Measurements from ENCODE around the gene SLC22A6. TPM values are rescaled to one million over a fixed set of nuclear protein-coding genes. Genes with fewer than 3 reads are reported as not detected.

The SLC22A6 gene
- total RNA-seq, 2 donors from 2014 or later, result not detected

- Histone ChIP-seq H3K9ac (ENCODE audit: extremely low read depth, low read length, poor library complexity, severe bottlenecking) (no peak overlapping the region), H3K9me3 (ENCODE audit: control insufficient read depth, low read length) (no peaks in the 10 kb centered on the region), H3K36me3 (ENCODE audit: control insufficient read depth, insufficient read depth, low read length) (no peaks in the 10 kb centered on the region), H3K27me3 (ENCODE audit: control insufficient read depth, insufficient read depth, low read length, poor library complexity, severe bottlenecking) (peaks cover 1% of the 10 kb centered on the region), H3K4me1 (ENCODE audit: control insufficient read depth, insufficient read depth, low read length) (no peaks in the 10 kb centered on the region), H3K4me3 (ENCODE audit: low read length) (no peak overlapping the region), H3K27ac (ENCODE audit: low read depth, low read length) (no peak overlapping the region)
- Mint-ChIP-seq H3K36me3 (ENCODE audit: low read depth) (no peaks in the 10 kb centered on the region), H3K9me3 (peaks cover 4% of the 10 kb centered on the region), H3K4me3 (no peak overlapping the region), H3K27ac (no peak overlapping the region), H3K27me3 (ENCODE audit: insufficient read depth) (peaks cover 21% of the 10 kb centered on the region), H3K4me1 (peaks cover 10% of the 10 kb centered on the region)
- no peak for DNase-seq
- TF ChIP-seq CTCF (conservative IDR thresholded peaks at IDR 0.05), result no peak
- no CpG with 5 or more reads among the region's 1 CpG for WGBS, 2 experiments (ENCODE audit: insufficient coverage in 1 of 2, insufficient read length in 1 of 2)
These were observed 50.3 kb downstream of the SLC22A6 start for GRCh38 chr11:62934496-62934785.

GRCh38 chr11:62933750-62934495, 50.8 kb downstream of the SLC22A6 start:
- H3K27ac Mint-ChIP-seq, result no peak overlapping the region

GRCh38 chr11:62933285-62933684, 51.5 kb downstream of the SLC22A6 start:
- H3K36me3 Mint-ChIP-seq (ENCODE audit: low read depth), result no peaks in the 10 kb centered on the region

More at GRCh38 chr11:62933750-62934495, 50.8 kb downstream of the SLC22A6 start:
- no peaks in the 10 kb centered on the region for H3K9me3 ChIP-seq (ENCODE audit: control insufficient read depth, low read length)
- Mint-ChIP-seq H3K9me3 (peaks cover 4% of the 10 kb centered on the region), H3K27me3 (ENCODE audit: insufficient read depth) (peaks cover 25% of the 10 kb centered on the region), H3K36me3 (ENCODE audit: low read depth) (no peaks in the 10 kb centered on the region), H3K4me1 (peaks cover 10% of the 10 kb centered on the region), H3K4me3 (no peak overlapping the region)
- no peak overlapping the region for H3K9ac ChIP-seq (ENCODE audit: extremely low read depth, low read length, poor library complexity, severe bottlenecking)
- no peak for TF ChIP-seq CTCF (conservative IDR thresholded peaks at IDR 0.05)
- H3K4me3 ChIP-seq (ENCODE audit: low read length), result no peak overlapping the region
- DNase-seq, result no peak
- H3K27ac ChIP-seq (ENCODE audit: low read depth, low read length), result no peak overlapping the region
- H3K36me3 ChIP-seq (ENCODE audit: control insufficient read depth, insufficient read depth, low read length), result no peaks in the 10 kb centered on the region
- H3K27me3 ChIP-seq (ENCODE audit: control insufficient read depth, insufficient read depth, low read length, poor library complexity, severe bottlenecking), result peaks cover 6% of the 10 kb centered on the region
- 94 to 97% methylated on average over 3 to 5 of the region's 5 CpGs for WGBS, 2 experiments (ENCODE audit: insufficient coverage in 1 of 2, insufficient read length in 1 of 2)
- H3K4me1 ChIP-seq (ENCODE audit: control insufficient read depth, insufficient read depth, low read length), result no peaks in the 10 kb centered on the region

More at GRCh38 chr11:62933285-62933684, 51.5 kb downstream of the SLC22A6 start:
- H3K27me3 Mint-ChIP-seq (ENCODE audit: insufficient read depth), result peaks cover 28% of the 10 kb centered on the region
- H3K36me3 ChIP-seq (ENCODE audit: control insufficient read depth, insufficient read depth, low read length), result no peaks in the 10 kb centered on the region
- H3K4me3 ChIP-seq (ENCODE audit: low read length), result no peak overlapping the region
- no peak overlapping the region for H3K9ac ChIP-seq (ENCODE audit: extremely low read depth, low read length, poor library complexity, severe bottlenecking)
- H3K4me1 Mint-ChIP-seq, result peaks cover 12% of the 10 kb centered on the region
- no peaks in the 10 kb centered on the region for H3K4me1 ChIP-seq (ENCODE audit: control insufficient read depth, insufficient read depth, low read length)
- H3K4me3 Mint-ChIP-seq, result no peak overlapping the region
- peaks cover 4% of the 10 kb centered on the region for H3K9me3 Mint-ChIP-seq
- 91 to 97% methylated on average over 8 to 13 of the region's 13 CpGs for WGBS, 2 experiments (ENCODE audit: insufficient coverage in 1 of 2, insufficient read length in 1 of 2)
- H3K27ac Mint-ChIP-seq, result no peak overlapping the region
- no peak for TF ChIP-seq CTCF (conservative IDR thresholded peaks at IDR 0.05)
- DNase-seq, result no peak
- H3K9me3 ChIP-seq (ENCODE audit: control insufficient read depth, low read length), result no peaks in the 10 kb centered on the region
- no peak overlapping the region for H3K27ac ChIP-seq (ENCODE audit: low read depth, low read length)
- peaks cover 13% of the 10 kb centered on the region for H3K27me3 ChIP-seq (ENCODE audit: control insufficient read depth, insufficient read depth, low read length, poor library complexity, severe bottlenecking)
